OCI-LY7 (cell line): ENCODE measurements around the gene AP1G2.

Source experiments
- CTCF ChIP-seq: fragments of 200-600 bp; sonication (generic); conservative IDR thresholded peaks from 2 replicates; pipeline ENCODE4 v1.5.1; 2014; ENCODE audit warnings: mild to moderate bottlenecking, antibody characterized with exemption, low read length, moderate library complexity, mixed read lengths
- EZH2phosphoT487 ChIP-seq: fragments of 200-600 bp; sonication (generic); IDR thresholded peaks from 2 replicates; pipeline ENCODE4 v1.6.1; 2018; ENCODE audit warnings: low read depth, borderline replicate concordance, mild to moderate bottlenecking, mixed run types, antibody characterized with exemption, low read length, moderate library complexity, mixed read lengths

DNA sequence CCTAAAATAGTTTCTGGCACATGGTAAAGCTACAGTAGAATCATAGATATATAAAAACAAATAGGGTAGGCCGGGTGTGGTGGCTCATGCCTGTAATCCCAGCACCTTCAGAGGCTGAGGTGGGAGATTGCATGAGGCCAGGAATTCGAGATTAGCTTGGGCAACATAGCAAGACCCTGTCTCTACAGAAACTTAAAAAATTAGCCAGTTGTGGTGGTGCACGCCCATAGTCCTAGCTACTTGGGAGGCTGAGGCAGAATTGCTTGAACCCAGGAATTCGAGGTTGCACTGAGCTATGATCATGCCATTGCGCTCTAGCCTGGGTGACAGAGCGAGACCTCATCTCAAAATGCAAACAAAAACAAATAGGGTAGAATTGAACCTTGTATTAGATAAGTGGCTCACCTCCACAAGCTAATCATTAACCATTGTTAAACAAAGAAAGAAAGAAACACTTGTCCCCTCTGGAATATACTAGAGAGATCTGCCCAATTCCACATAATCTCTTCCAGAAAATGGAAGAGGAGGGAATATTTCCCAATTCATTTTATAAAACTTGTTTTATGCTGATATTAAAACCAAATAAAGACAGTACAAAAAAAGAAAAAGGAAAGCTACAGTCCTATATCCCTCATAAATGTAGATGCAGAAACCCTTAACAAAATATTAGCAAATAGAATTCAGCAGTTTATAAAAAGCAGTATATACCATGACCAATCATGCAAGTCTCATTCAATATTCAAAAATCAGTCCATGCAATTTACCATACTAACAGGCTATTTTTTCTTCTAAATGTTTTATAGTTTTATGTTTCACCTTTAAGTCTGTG, 45.9 kb upstream of the AP1G2 start:
- TF ChIP-seq CTCF (no peak), EZH2phosphoT487 (no peak)
